Loucy (cell line): Measurements from ENCODE around the gene TPK1.

Experiments
- CTCF ChIP-seq: fragments of 200-600 bp; sonication (generic); conservative IDR thresholded peaks from 2 replicates; pipeline ENCODE4 v1.5.1; 2014; ENCODE audit warnings: mild to moderate bottlenecking, antibody characterized with exemption, low read length
- EZH2phosphoT487 ChIP-seq: fragments of 200-600 bp; IDR thresholded peaks from 2 replicates; pipeline ENCODE4 v1.6.1; 2018; ENCODE audit warnings: antibody characterized with exemption, mild to moderate bottlenecking, moderate library complexity, borderline replicate concordance

GRCh38 chr7:144862612-144863319 lies 26.9 kb upstream of the TPK1 start:
- TF ChIP-seq CTCF (no peak), EZH2phosphoT487 (no peak)
